NCI-H1092 (cell line): ENCODE results near the gene ZNF579.

Experiments used
- DNase-seq: peaks from one replicate; lab custom pipeline; 2025; lab: John Stamatoyannopoulos, UW

Gene ZNF579

GRCh38 chr19:55580628-55581144 lies at the start of gene ZNF579:
Gene ZNF579, minus strand, starts transcription at chr19:55580848. Its CDS starts 1,209 bp downstream, at chr19:55579639.
- DNase-seq = peak; percentile 77

GRCh38 chr19:55626350-55626749 lies 45.7 kb upstream of the ZNF579 start:
- no peak for DNase-seq

- no peak for DNase-seq
Observed at GRCh38 chr19:55625004-55625326, 44.3 kb upstream of the ZNF579 start.

- peak; percentile 87 for DNase-seq
Observed at GRCh38 chr19:55624109-55625003, 43.7 kb upstream of the ZNF579 start, which contains the start of gene ZNF784. Gene ZNF784, minus strand, starts transcription at chr19:55624566. Its CDS starts 5 bp downstream, at chr19:55624561.

DNA sequence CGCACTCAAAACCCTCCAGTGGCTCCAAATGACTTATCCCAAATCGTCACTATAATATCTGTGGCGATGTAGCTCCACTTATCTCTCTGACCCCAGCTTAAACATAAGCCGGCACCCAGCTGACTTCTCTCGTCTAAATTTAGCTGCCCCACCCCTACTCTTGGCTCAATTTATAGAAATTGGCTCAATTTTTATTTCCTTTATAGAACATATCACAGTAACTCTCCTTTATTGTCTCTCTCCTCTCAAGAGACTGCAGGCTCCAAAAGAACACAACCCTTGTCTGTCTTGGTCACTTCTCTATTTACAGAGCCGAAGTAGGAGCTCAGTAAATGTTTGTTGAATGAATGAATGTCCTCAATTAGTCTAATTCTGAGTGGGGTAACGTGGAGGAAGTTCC lies 42.9 kb upstream of the ZNF579 start:
- DNase-seq = no peak

DNA sequence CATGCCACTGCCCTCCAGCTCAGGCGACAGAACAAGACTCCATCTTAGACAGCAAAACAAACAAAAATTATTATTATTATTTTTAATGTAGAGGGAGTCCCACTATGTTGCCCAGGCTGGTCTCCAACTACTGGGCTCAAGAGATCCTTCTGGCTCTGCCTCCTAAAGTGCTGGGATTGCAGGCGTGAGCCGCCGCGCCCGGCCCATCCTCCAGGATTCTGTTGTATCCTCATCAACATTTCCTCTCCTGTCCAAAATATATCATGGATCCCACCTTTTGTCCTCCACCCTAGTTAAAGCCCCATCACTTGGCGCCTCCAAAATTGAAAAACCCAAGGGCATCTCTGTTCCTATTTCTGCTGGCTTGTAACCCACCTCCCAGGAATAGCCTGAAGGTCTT lies 42.5 kb upstream of the ZNF579 start:
- DNase-seq = no peak

DNA sequence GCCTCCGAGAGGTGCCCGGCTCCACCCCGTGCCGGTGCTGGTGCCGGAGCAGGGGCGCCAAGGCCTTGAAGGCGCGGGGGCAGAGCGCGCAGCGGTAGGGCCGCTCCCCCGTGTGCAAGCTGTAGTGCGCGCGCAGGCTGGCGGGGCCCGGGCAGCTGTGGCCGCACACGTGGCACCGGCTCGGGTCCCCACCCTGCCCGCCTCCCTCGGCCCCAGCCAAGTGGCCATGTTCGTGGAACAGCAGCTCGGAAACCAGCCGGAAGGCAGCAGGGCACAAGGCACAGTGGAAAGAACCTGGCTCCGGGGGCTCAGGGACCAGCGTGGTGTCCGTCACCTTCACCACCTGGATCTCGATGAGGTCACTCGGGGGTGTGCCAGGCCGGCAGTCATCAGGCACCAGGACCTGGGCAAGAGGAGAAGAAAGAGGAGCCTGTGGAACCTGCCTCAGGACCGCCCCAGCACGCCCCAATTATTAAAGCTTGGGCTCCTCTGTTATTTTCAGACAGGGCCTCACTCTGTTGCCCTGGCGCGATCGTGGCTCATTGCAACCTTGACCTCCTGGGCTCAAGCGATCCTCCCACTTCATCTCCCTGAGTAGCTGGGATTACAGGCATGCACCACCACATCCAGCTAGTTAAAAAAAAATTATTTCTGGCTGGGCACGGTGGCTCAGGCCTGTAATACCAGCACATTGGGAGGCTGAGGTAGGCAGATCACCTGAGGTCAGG lies 41.8 kb upstream of the ZNF579 start:
- no peak for DNase-seq

DNA sequence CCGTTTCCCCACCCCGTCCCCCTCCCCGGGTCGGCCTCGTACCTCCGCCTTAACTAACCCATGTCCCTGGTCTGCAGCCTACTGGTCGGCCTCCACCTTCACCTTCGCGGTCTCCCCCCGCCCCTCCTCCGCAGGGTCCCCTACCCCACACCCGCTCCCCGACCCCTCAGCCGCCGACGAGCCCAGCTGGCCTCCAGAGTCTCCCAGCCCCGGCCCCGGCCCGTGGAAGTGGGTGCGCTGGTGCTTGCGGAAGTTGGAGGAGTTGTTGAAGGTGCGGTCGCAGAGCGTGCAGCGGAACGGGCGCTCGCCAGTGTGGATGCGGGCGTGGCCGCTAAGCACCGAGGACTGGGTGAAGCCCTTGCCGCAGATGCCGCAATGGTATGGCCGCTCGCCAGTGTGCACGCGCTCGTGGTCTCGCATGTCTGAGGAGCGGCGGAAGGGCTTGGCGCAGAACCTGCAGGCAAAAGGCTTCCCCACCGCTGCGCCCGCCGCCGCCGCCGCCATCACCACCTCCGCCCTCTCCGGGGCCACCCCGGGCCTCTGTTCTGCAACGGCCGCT lies 41.1 kb upstream of the ZNF579 start:
- no peak for DNase-seq

GRCh38 chr19:55621205-55621672 lies 40.6 kb upstream of the ZNF579 start:
- DNase-seq = no peak

GRCh38 chr19:55620410-55621204 lies 40.0 kb upstream of the ZNF579 start:
- no peak for DNase-seq

- no peak for DNase-seq
Observed at GRCh38 chr19:55619286-55619685, 38.6 kb upstream of the ZNF579 start.

GRCh38 chr19:55618426-55618825 lies 37.8 kb upstream of the ZNF579 start:
- DNase-seq = no peak

GRCh38 chr19:55617426-55617825 lies 36.8 kb upstream of the ZNF579 start:
- no peak for DNase-seq

DNA sequence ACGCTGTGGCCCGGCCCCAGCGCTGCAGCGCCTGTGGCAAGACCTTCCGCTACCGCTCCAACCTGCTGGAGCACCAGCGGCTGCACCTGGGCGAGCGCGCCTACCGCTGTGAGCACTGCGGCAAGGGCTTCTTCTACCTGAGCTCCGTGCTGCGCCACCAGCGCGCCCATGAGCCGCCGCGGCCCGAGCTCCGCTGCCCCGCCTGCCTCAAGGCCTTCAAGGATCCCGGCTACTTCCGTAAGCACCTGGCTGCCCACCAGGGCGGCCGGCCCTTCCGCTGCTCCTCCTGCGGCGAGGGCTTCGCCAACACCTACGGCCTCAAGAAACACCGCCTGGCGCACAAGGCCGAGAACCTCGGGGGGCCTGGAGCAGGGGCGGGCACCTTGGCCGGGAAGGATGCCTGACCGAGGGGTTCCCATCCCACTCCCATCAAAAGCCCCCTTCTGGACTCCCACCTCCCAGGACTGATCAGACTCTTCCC lies 35.8 kb upstream of the ZNF579 start:
- DNase-seq = no peak

- DNase-seq = no peak
Observed at GRCh38 chr19:55615543-55616394, 35.1 kb upstream of the ZNF579 start.

- DNase-seq = no peak
Observed at GRCh38 chr19:55614711-55615542, 34.3 kb upstream of the ZNF579 start.

GRCh38 chr19:55613930-55614710 lies 33.5 kb upstream of the ZNF579 start:
- no peak for DNase-seq

GRCh38 chr19:55613396-55613795 lies 32.7 kb upstream of the ZNF579 start:
- DNase-seq = no peak
